HG03354 (cell line): ENCODE measurements around the gene IL10RB.

ENCODE experiments used
- ATAC-seq: cut with Tn5 transposase; IDR thresholded peaks from one replicate; pipeline ENCODE4 v1.9.1; 2021; ENCODE audit warnings: mild to moderate bottlenecking; ENCODE audit not compliant: unreplicated experiment, poor library complexity, severe bottlenecking

The IL10RB gene

GRCh38 chr21:33262921-33263320, 3.2 kb upstream of the IL10RB start:
- ATAC-seq = no peak

DNA sequence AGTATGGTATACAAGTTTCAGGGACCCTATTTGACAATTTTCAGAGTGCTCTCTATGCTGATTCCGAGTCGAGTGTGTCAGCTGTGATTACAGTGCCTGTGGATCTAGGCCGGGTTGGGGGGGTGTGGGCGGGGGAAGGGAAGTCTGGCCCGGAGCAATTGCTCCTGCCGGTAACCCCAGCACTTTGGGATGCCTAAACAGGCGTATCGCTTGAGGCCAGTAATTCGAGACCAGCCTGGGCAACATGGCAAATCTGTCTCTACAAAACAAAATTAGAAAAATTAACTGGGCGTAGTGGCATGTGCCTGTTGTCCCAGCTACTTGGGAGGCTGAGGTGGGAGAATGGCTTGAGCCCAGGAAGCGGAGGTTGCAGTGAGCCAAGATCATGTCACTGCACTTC, 1.6 kb upstream of the IL10RB start:
- ATAC-seq = no peak

DNA sequence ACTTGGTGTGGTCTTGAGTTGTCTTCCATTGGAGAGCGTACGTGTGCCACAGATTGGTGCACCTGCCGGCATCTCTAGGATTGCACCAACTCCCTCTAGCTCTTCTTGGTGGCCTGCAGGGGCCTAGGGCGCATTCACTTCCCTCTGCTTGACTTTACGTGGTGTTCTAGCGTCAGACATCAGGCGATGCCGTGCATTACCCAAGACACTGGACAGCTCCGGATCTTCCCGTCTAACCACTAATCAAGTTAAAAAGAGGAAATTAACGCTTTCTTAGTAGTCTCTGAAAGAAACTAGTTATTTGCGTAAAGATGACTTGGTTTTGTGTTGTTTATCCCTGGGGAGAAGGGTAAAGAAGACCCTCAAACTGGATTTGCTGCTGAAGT, 510 bp upstream of the IL10RB start:
- ATAC-seq = peak; percentile 34

- peak; percentile 7 for ATAC-seq
Measured at GRCh38 chr21:33266789-33267135, 595 bp downstream of the IL10RB start.

DNA sequence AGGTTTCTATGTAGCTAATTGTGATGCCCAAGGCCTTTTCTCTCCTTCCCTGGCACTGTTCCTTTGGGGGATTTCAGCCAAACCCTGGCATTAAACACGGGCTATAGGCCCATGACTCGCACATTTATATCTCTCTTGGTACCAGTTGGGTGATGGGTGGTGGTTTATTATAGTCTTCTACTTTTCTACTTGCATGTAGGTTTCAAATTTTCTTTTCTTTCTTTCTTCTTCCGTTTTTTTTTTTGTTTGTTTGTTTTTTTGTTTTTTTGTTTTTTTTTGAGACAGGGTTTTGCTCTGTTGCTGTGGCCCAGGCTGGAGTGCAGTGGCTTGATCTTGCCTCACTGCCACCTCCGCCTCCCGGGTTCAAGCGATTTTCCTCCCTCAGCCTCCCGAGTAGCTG, 1.1 kb downstream of the IL10RB start:
- no peak for ATAC-seq

- ATAC-seq = peak; percentile 12
Measured at GRCh38 chr21:33268393-33268736, 2.2 kb downstream of the IL10RB start.

DNA sequence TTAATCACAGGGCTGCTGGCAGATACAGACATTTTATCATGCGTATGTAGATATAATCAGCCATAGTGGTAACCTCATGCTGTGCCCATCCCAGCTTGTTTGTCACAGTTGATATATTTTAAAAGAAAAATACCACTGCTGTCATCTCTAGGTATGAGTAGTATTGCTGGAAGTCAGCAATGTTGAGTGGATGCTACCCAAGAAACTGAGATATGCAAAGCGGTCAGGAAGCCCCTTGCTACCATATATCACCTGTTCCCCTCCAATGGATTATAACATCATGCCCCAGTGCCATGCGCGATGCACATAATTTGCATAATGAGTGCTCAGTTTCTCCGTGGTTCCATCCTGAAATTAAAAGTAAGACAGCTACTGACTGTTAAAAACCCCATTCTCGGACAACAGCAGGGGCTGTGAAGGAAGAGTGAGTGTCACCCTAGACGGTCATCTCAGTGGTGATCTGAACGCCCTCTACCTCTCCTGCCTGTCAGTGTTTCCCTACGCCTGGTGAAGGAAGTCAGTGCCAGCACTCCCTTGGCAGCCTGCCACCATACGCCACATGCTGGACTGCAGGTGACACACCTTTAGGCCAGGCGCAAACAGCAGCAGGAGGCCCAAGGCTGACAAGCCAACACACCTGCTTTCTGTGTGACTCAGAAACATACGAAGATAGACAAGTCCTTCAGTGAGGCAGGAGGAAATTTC, 2.7 kb downstream of the IL10RB start:
- ATAC-seq = peak; percentile 64

DNA sequence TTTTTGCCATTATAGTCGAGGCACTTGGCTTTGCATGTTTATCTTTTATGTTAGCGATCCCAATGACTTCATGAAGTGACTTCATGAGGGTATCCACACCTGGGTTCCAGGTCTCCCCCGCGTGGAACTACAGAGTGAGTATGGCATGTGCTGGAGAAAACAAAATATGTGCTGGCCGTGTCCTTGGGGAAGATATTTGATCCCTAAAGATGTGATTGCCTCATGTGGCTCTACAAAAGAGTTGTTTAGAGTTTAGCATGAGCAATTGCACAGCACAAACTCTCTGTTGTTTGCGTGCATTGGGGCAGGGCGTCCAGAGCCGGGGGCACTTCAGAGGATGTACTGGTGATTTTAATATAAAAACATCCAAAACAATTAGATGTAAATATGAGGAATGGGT, 4.8 kb downstream of the IL10RB start:
- no peak for ATAC-seq

DNA sequence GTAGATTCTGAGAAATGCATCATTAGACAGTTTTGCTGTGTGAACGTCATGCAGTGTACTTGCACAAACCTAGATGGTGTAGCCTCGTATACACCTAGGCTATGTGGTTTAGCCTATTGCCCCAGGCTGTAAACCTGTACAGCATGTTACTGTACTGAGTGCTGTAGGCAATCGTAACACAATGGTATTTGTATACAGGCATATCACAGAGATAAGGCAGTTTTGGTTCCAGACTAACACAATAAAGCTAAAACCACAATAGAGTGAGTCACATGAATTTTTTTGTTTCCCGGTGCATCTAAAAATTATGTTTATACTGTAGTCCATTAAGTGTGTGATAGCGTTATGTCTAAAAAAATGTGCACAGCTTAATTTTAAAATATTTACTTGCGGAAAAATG, 6.9 kb downstream of the IL10RB start:
- no peak for ATAC-seq

DNA sequence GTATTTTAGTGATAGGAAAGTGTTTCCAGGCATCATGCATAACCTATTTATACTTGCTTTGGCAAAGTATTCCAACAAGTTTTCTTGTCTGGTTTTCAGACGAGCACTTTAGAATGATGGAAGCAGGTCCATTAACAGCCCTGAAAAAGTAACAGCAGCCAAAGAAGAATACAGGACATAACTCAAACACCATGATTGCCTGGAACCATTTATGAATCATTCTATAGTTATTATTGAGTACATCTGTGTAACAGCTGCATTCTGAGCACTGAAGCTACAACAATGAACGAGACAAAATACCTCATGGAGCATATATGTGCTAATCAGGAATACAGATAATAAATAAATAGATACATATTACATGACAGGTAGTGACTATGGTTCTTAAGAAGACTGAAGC, 12.6 kb downstream of the IL10RB start:
- no peak for ATAC-seq

DNA sequence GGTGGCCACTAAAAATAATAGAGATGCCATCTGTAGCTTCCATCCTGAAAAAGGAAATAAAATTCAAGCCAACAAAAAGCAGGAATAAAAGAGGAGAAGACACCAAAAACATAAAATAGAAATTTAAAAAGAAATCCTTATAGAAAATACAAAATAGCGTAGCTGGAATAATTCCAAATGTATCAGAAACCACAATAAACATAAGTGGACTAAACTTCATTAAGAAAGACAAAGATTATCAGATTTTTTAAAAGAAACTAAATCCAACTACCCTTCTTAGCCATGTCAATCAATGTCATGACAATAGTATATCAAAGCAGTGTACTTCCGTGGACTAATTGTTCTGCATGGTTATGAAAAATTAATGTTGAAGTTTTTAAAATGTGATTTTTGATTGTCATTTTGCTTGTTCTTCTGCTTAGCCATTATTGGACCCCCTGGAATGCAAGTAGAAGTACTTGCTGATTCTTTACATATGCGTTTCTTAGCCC, 13.2 kb downstream of the IL10RB start:
- no peak for ATAC-seq

DNA sequence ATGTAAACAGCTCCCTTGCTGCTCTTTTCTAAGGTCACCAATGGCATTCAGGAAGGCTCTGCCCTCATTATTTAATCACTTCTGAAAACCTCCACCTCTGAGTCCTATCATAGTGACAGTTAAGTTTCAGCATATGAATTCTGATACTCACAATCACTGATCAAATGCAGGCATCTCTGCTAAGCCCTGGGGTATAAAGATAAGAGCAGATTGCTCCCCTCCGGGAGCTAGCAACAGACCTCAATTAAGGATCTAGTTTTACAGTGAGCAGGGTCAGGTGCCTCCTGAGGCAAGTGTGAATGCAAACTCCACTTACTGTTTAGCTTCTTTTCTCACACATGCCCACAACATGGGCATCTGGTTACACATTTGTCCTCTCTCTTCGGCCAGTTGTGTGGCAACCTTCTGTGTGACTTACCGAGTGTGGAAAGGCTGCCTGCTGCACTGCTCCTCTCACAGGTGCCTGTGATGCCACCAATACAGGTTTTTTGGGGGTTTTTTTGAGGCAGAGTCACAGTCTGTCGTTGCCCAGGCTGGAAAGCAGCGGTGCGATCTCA, 15.0 kb downstream of the IL10RB start:
- ATAC-seq = no peak

- ATAC-seq = no peak
Measured at GRCh38 chr21:33283203-33283602, 17.0 kb downstream of the IL10RB start.

- no peak for ATAC-seq
Measured at GRCh38 chr21:33286076-33286475, 19.9 kb downstream of the IL10RB start.

DNA sequence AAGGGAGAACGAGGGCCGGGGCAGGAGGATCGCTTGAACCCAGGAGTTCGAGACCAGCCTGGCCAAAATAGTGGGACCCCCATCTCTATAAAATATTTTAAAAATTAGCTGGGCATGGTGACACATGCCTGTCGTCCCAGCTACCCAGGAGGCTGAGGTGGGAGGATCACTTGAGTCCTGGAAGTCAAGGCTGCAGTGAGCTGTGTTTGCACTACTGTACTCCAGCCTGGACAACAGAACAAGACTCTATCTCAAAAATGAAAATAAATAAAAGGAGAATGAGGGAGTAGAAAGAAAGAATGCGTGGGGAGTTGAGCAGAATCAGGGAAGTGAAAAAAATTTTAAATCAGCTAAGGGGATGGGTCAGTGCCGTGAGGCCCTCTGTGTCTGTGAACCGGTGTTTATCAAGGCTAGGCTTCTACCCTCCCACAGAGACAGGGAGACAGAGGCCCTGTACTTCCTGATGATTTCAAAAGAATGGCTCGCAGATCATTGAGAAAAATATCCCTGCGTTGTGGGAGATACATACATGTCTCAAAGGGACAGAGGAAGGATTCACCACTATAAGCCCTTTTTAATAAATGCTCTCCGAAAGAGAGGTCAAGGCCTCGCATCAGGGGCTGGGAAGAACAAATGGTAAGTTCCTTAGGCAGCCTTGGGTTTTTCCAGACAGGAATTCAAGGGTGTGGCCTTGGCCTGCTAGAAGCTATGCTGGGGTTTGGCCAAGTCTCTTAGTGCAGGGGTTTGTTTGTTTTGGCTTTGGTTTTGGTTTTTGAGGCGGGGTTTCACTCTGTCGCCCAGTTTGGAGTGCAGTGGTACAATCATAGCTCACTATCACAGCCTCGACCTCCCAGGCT, 20.7 kb downstream of the IL10RB start:
- no peak for ATAC-seq

GRCh38 chr21:33289199-33289819, 23.1 kb downstream of the IL10RB start:
- ATAC-seq = no peak

- ATAC-seq = no peak
Measured at GRCh38 chr21:33290441-33290840, 24.3 kb downstream of the IL10RB start.

DNA sequence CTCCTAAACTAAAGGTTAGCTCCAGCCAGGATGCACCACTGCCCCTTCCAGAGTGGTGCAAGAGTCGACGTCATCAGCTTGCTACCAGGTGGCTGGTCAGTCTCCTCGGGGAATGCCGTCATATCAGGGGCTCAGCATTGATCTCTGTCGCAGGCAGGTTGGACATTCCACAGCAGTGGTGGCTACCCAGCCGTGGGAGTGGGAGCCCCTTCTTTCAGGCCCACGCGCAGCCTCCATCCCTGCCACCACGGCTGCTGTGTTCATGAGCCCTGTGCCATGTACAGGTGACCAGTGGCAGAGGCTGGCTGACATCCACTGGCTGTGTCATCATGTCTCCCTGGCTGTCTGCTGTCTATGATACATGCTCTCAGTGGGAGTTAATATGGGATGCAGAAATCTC, 25.5 kb downstream of the IL10RB start:
- no peak for ATAC-seq

GRCh38 chr21:33292724-33293123, 26.6 kb downstream of the IL10RB start:
- ATAC-seq = no peak

GRCh38 chr21:33293136-33293535, 27.0 kb downstream of the IL10RB start:
- no peak for ATAC-seq

GRCh38 chr21:33293811-33294216, 27.6 kb downstream of the IL10RB start:
- no peak for ATAC-seq
